GM21447 (cell line): Measurements from ENCODE around the gene LIMK2.
"Not testable (repeated sequence)": the region's sequence is repeated elsewhere in the genome, so short reads cannot be mapped to it uniquely, and the experiment has no call there.

ENCODE experiments used
- ATAC-seq: cut with Tn5 transposase; IDR thresholded peaks from one replicate; pipeline ENCODE4 v1.9.1; 2021; ENCODE audit not compliant: unreplicated experiment

LIMK2 gene

GRCh38 chr22:31241936-31242335 is 29.8 kb downstream of the LIMK2 start:
- ATAC-seq = no peak

- ATAC-seq = no peak
These were observed 31.4 kb downstream of the LIMK2 start for GRCh38 chr22:31243339-31244045.

GRCh38 chr22:31244046-31244942 is 32.2 kb downstream of the LIMK2 start:
- no peak for ATAC-seq

GRCh38 chr22:31244943-31245451 is 32.9 kb downstream of the LIMK2 start:
- no peak for ATAC-seq

GRCh38 chr22:31245998-31246397 is 33.9 kb downstream of the LIMK2 start:
- ATAC-seq = not testable (repeated sequence)

- no peak for ATAC-seq
These were observed 34.6 kb downstream of the LIMK2 start for GRCh38 chr22:31246687-31247086.

GRCh38 chr22:31247726-31248125 is 35.6 kb downstream of the LIMK2 start:
- ATAC-seq = no peak

- no peak for ATAC-seq
These were observed 36.1 kb downstream of the LIMK2 start for GRCh38 chr22:31248138-31248745.

- ATAC-seq = no peak
These were observed 37.2 kb downstream of the LIMK2 start for GRCh38 chr22:31248965-31249958.

- no peak for ATAC-seq
These were observed 38.9 kb downstream of the LIMK2 start for GRCh38 chr22:31250740-31251600.

GRCh38 chr22:31253949-31254348 is 41.9 kb downstream of the LIMK2 start:
- ATAC-seq = no peak

GRCh38 chr22:31259798-31260473 is 47.8 kb downstream of the LIMK2 start:
- no peak for ATAC-seq

GRCh38 chr22:31260474-31260856 is 48.4 kb downstream of the LIMK2 start:
- ATAC-seq = no peak

GRCh38 chr22:31262312-31263133 is 50.4 kb downstream of the LIMK2 start:
- ATAC-seq = no peak

GRCh38 chr22:31263896-31264640 is 52.0 kb downstream of the LIMK2 start:
- ATAC-seq = no peak

- no peak for ATAC-seq
These were observed 56.2 kb downstream of the LIMK2 start for GRCh38 chr22:31268281-31268680.

GRCh38 chr22:31269892-31270579 is 57.9 kb downstream of the LIMK2 start:
- no peak for ATAC-seq
